HepG2 (cell line): ENCODE results near the gene PRXL2A. TPM values are rescaled to one million over a fixed set of nuclear protein-coding genes. Genes with fewer than 3 reads are reported as not detected.

Source experiments
- ATAC-seq: fragments of 200-7000 bp; cut with Tn5 transposase; 3 replicates; pipeline ENCODE4 v1.9.1; 2020; ENCODE audit warnings: mild to moderate bottlenecking, moderate library complexity
- BruUV-seq: library from RNA; stranded (reverse); fragments of 400-500 nt; replicated peaks from 2 replicates; lab custom pipeline; 2021; lab: Mats Ljungman, UMichigan
- CTCF ChIA-PET: fragments of 300-600 bp; formaldehyde crosslinking; extraction: SDS; loops from one replicate; lab custom pipeline; 2021; ENCODE audit warnings: low total read pairs, inconsistent platforms, low intra/inter-chr PET ratio; lab: Yijun Ruan, JAX
- POLR2A ChIA-PET: fragments of 350-600 bp; sonication (Branson Sonifier 250); formaldehyde crosslinking; loops from one replicate; lab custom pipeline; 2020; ENCODE audit warnings: antibody characterized with exemption, inconsistent platforms; lab: Yijun Ruan, JAX
- DNase-seq: peaks from one replicate; pipeline ENCODE4 v3.0.0-alpha.2; 2015; ENCODE audit warnings: low spot score
- FAIRE-seq: peaks from 3 replicates; lab custom pipeline; 2011; peaks lifted over from hg19 to GRCh38; lab: Jason Lieb, UNC
- H2AFZ ChIP-seq: one replicate; pipeline ENCODE4 v1.6.1; 2011; ENCODE audit warnings: low read length, inconsistent platforms
- H3K27ac ChIP-seq: fragments of 300-600 bp; 3 replicates; pipeline ENCODE4 v1.8.0; 2011; ENCODE audit warnings: mixed run types, mild to moderate bottlenecking, mixed read lengths, low read length, inconsistent platforms; ENCODE audit not compliant: insufficient read depth; ENCODE audit errors: extremely low read length
- H3K27me3 ChIP-seq, 2 experiments: fragments of 200-600 bp in 1 of 2; 2 replicates in 1 of 2; 3 replicates in 1 of 2; pipeline versions ENCODE4 v1.6.0 to v1.8.0; 2011; ENCODE audit warnings: low read length in 2 of 2, mild to moderate bottlenecking in 2 of 2, moderate library complexity in 2 of 2, inconsistent platforms in 1 of 2; ENCODE audit not compliant: insufficient read depth in 2 of 2, control insufficient read depth in 1 of 2
- H3K36me3 ChIP-seq, 2 experiments: fragments of 200-600 bp in 1 of 2; replicated peaks in 1 of 2; 2 replicates in 1 of 2; 3 replicates in 1 of 2; pipeline versions ENCODE4 v1.5.1 to v1.8.0; 2011; ENCODE audit warnings: low read length in 2 of 2, inconsistent platforms in 1 of 2; ENCODE audit not compliant: insufficient read depth in 2 of 2, control insufficient read depth in 1 of 2
- H3K4me1 ChIP-seq: 2 replicates; pipeline ENCODE4 v1.5.1; 2012; ENCODE audit warnings: low read length, inconsistent platforms; ENCODE audit not compliant: insufficient read depth
- H3K4me2 ChIP-seq: 2 replicates; pipeline ENCODE4 v1.6.0; 2011; ENCODE audit warnings: low read depth, low read length, inconsistent platforms
- H3K4me3 ChIP-seq, 3 experiments: fragments of 200-600 bp in 1 of 3; sonication (generic), shearing (Covaris generic) in 1 of 3; replicated peaks in 1 of 3; 2 replicates each; pipeline ENCODE4 v1.5.1; 2011 to 2016; ENCODE audit warnings: low read length in 3 of 3, inconsistent platforms in 2 of 3, low read depth in 2 of 3, mild to moderate bottlenecking in 2 of 3, control low read depth in 1 of 3, mixed read lengths in 1 of 3; ENCODE audit not compliant: insufficient read depth in 1 of 3
- H3K79me2 ChIP-seq: one replicate; pipeline ENCODE4 v1.6.1; 2011; ENCODE audit warnings: low read length, inconsistent platforms; ENCODE audit not compliant: insufficient read depth
- H3K9ac ChIP-seq: 2 replicates; pipeline ENCODE4 v1.6.0; 2011; ENCODE audit warnings: mild to moderate bottlenecking, low read depth, low read length, inconsistent platforms; ENCODE audit not compliant: insufficient read depth
- H3K9me3 ChIP-seq: 2 replicates; pipeline ENCODE4 v1.5.1; 2012; ENCODE audit warnings: mild to moderate bottlenecking, low read length
- H4K20me1 ChIP-seq: 2 replicates; pipeline ENCODE4 v1.6.0; 2011; ENCODE audit warnings: inconsistent platforms, mild to moderate bottlenecking, low read length, moderate library complexity; ENCODE audit not compliant: insufficient read depth
- EEA1 ChIP-seq: sonication (generic); formaldehyde crosslinking; IDR thresholded peaks from 2 replicates; pipeline ENCODE4 v1.5.1; 2020; ENCODE audit warnings: mild to moderate bottlenecking, missing genetic modification reagents, borderline replicate concordance
- MXI1 ChIP-seq: IDR thresholded peaks from 3 replicates; pipeline ENCODE4 v1.6.1; 2012; ENCODE audit warnings: low read depth, low read length, inconsistent platforms, borderline replicate concordance
- NFE2L1 ChIP-seq: sonication (generic); formaldehyde crosslinking; IDR thresholded peaks from 2 replicates; pipeline ENCODE4 v1.4.0; 2020; ENCODE audit warnings: missing genetic modification reagents, mild to moderate bottlenecking, borderline replicate concordance
- RBM22 ChIP-seq: fragments of 200-400 bp; formaldehyde crosslinking; optimal IDR thresholded peaks from 2 replicates; pipeline ENCODE3; 2017; ENCODE audit warnings: mild to moderate bottlenecking, low read length, moderate library complexity
- SMAD3 ChIP-seq: sonication (generic); formaldehyde crosslinking; IDR thresholded peaks from 2 replicates; pipeline ENCODE4 v1.4.0; 2020; ENCODE audit warnings: missing genetic modification reagents
- SRSF9 ChIP-seq: fragments of 200-400 bp; formaldehyde crosslinking; IDR thresholded peaks from 2 replicates; pipeline ENCODE4 v1.6.1; 2018; ENCODE audit warnings: borderline replicate concordance, mild to moderate bottlenecking, low read depth, low read length; ENCODE audit not compliant: insufficient read depth, poor library complexity, severe bottlenecking
- THYN1 ChIP-seq: sonication (generic); formaldehyde crosslinking; IDR thresholded peaks from 2 replicates; pipeline ENCODE4 v1.8.1; 2023; ENCODE audit warnings: low read depth, mild to moderate bottlenecking, moderate library complexity, missing genetic modification reagents, borderline replicate concordance
- ZC3H13 ChIP-seq: sonication (generic); formaldehyde crosslinking; IDR thresholded peaks from 2 replicates; pipeline ENCODE4 v1.8.1; 2023; ENCODE audit warnings: mild to moderate bottlenecking, missing genetic modification reagents, moderate library complexity
- ZFP41 ChIP-seq: sonication (generic); formaldehyde crosslinking; IDR thresholded peaks from 2 replicates; pipeline ENCODE4 v1.4.0; 2020; ENCODE audit warnings: mild to moderate bottlenecking, missing genetic modification reagents, borderline replicate concordance
- ZNF160 ChIP-seq: sonication (generic); formaldehyde crosslinking; IDR thresholded peaks from 2 replicates; pipeline ENCODE4 v1.8.0; 2022; ENCODE audit warnings: mild to moderate bottlenecking, inconsistent platforms, missing genetic modification reagents
- ZNF446 ChIP-seq: sonication (generic); formaldehyde crosslinking; IDR thresholded peaks from 2 replicates; pipeline ENCODE4 v1.5.0; 2020; ENCODE audit warnings: mild to moderate bottlenecking, missing genetic modification reagents
- ZNF543 ChIP-seq: sonication (generic); formaldehyde crosslinking; IDR thresholded peaks from 2 replicates; pipeline ENCODE4 v1.4.0; 2020; ENCODE audit warnings: mild to moderate bottlenecking, missing genetic modification reagents
- WGBS: methylation state at CpG from one replicate; pipeline ENCODE4 v1.1.6; 2017; ENCODE audit warnings: low lambda C conversion rate; 5-methylcytosine and 5-hydroxymethylcytosine counted together
- in situ Hi-C: cut with HindIII; loops from 2 replicates; pipeline ENCODE4 v1.10.0; 2017; ENCODE audit warnings: low pct_unique_long_range_greater_than_20kb; ENCODE audit not compliant: extremely low pct_ligation_motif_present
- intact Hi-C: fragments of 100-400 bp; cut with micrococcal nuclease; formaldehyde crosslinking; loops from one replicate; pipeline ENCODE4 v1.10.0; 2022; ENCODE audit not compliant: unreplicated experiment
- polyA plus RNA-seq, 8 experiments: library from polyadenylated mRNA; depleted of rRNA in 3 of 8; stranded (reverse) in 7 of 8; unstranded in 1 of 8; fragments of >200 nt; fragmentation: Illumina TruSeq in 4 of 8; extraction: Trizol in 4 of 8; gene quantifications; 2 replicates each; pipeline versions ENCODE4 v1.2.1 to v1.2.3, GENCODE V29; 2011 to 2016; ENCODE audit warnings: low read depth in 4 of 8, missing spikeins in 1 of 8, mixed read lengths in 1 of 8; ENCODE audit not compliant: insufficient read depth in 1 of 8
- total RNA-seq, 5 experiments: library from RNA; depleted of rRNA; stranded (reverse); fragments of >200 nt; fragmentation: Illumina TruSeq; extraction: Trizol; gene quantifications; 2 replicates each; pipeline ENCODE4 v1.2.3, GENCODE V29; 2016; ENCODE audit warnings: low read depth in 1 of 5
- TF ChIP-seq, protein P1 (sequence below): sonication (generic); formaldehyde crosslinking; IDR thresholded peaks from 2 replicates; pipeline ENCODE4 v1.4.0; 2020; ENCODE audit warnings: mild to moderate bottlenecking, missing genetic modification reagents
- TF ChIP-seq, protein P2 (sequence below): sonication (generic); formaldehyde crosslinking; IDR thresholded peaks from 2 replicates; pipeline ENCODE4 v1.4.0; 2020; ENCODE audit warnings: missing genetic modification reagents
- TF ChIP-seq, protein P3 (sequence below): sonication (generic); formaldehyde crosslinking; IDR thresholded peaks from 2 replicates; pipeline ENCODE4 v1.8.0; 2022; ENCODE audit warnings: missing genetic modification reagents, mild to moderate bottlenecking, borderline replicate concordance
- TF ChIP-seq, protein P4 (sequence below): sonication (generic); formaldehyde crosslinking; IDR thresholded peaks from 2 replicates; pipeline ENCODE4 v1.4.0; 2020; ENCODE audit warnings: missing genetic modification reagents

PRXL2A gene
- total and polyA plus RNA-seq, 2 of the 13 experiments (the other 11 are each of a cell fraction or from before 2014, with no cell fraction given): 43.9 to 79.9 TPM

DNA sequence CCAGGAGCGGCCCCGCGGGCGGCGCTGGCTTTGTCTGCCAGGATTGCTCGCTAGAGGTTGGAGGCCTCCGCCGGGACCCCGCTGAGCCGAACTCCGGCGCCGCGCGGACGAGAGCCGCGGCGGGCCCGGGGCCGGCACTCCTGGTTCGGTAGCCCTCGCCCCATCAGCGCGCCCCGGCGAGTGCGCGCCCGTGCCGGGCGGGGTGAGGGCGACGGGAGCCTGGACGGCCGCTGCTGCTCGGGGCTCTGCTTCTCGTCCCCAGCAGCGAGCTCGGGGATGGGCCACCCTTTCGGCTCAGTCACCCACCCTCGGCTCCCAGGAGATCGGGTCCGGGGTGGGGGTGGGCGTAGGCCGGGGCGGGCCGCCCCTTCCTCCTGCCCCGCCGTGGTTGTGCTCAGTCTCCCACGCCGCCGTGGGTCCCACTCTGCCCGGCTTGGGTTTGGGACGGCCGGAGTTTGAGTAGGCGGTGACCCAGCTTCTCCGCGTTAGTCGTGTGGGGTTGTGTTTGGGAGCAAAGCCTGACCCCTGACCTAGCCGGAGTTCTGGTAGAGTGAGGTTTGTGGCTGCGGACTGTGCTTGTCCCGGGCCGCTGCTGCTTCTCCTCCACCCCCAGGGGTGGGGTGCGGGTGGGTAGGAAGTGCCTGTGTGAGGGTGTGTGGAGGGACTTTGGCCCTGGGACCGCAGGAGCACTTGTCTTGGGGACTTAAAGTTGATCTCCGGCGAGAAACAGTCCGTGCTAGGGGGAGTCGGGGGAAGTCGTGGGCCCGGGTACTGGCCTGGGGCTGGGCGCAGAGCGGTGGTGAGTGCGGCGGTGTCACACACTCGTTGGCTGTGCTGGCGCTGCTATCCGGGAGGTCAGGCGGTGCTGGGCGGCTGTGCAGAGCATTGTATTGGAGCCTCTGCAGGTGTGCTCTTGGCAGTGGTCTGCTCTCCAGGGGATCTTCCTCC is 46.4 kb downstream of the PRXL2A start:
- no peak overlapping the region for H2AFZ ChIP-seq
- H3K79me2 ChIP-seq: peaks cover 52% of the 10 kb centered on the region
- in situ Hi-C loops (loop anchor here (5.0 kb wide), 1 partner anchor 48 kb away; no protein-coding TSS in a partner anchor), intact Hi-C loops (loop anchor here (1.0 kb wide), 1 partner anchor 134 kb away; no protein-coding TSS in a partner anchor)
- no peak for DNase-seq
- no peaks in the 10 kb centered on the region; a peak in 1 of 5 replicates for H3K27me3 ChIP-seq
- peak overlapping the region; percentile 90 for H3K9ac ChIP-seq
- peak overlapping the region; percentile 91 for H3K4me2 ChIP-seq
- ChIA-PET CTCF (no interaction called here), POLR2A (interaction anchor here (0.6 to 1.5 kb wide), 4 partner anchors 37 to 50 kb away, joined by 3 to 7 read pairs (median 4); no protein-coding TSS in a partner anchor)
- 2% methylated on average over 7 of the region's 81 CpGs for WGBS
- peaks cover 13% of the 10 kb centered on the region for H4K20me1 ChIP-seq
- H3K4me1 ChIP-seq: peaks cover 73% of the 10 kb centered on the region
- BruUV-seq: no TSS peak
- ATAC-seq: peak; percentile 63
- peak overlapping the region; percentile 89 to 99 (median 93) for H3K4me3 ChIP-seq
- H3K27ac ChIP-seq: peak overlapping the region; percentile 77
- no peak for FAIRE-seq
- H3K9me3 ChIP-seq: no peaks in the 10 kb centered on the region
- H3K36me3 ChIP-seq: no peaks in the 10 kb centered on the region
- TF ChIP-seq NFE2L1 (CRISPR knock-in tag) (no peak), THYN1 (CRISPR knock-in tag) (no peak), MXI1 (no peak), SRSF9 (no peak), SMAD3 (no peak), EEA1 (0 out of 2 replicates have a peak, but pooled peaks have one; percentile 8), ZNF543 (CRISPR knock-in tag) (0 out of 2 replicates have a peak, but pooled peaks have one; percentile 16), RBM22 (no peak), ZNF446 (CRISPR knock-in tag) (0 out of 2 replicates have a peak, but pooled peaks have one; percentile 20), ZC3H13 (CRISPR knock-in tag) (no peak), ZNF160 (CRISPR knock-in tag) (0 out of 2 replicates have a peak, but pooled peaks have one; percentile 22), ZFP41 (CRISPR knock-in tag) (no peak)
- TF ChIP-seq, protein P1, sequence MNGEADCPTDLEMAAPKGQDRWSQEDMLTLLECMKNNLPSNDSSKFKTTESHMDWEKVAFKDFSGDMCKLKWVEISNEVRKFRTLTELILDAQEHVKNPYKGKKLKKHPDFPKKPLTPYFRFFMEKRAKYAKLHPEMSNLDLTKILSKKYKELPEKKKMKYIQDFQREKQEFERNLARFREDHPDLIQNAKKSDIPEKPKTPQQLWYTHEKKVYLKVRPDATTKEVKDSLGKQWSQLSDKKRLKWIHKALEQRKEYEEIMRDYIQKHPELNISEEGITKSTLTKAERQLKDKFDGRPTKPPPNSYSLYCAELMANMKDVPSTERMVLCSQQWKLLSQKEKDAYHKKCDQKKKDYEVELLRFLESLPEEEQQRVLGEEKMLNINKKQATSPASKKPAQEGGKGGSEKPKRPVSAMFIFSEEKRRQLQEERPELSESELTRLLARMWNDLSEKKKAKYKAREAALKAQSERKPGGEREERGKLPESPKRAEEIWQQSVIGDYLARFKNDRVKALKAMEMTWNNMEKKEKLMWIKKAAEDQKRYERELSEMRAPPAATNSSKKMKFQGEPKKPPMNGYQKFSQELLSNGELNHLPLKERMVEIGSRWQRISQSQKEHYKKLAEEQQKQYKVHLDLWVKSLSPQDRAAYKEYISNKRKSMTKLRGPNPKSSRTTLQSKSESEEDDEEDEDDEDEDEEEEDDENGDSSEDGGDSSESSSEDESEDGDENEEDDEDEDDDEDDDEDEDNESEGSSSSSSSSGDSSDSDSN: peak; percentile 58; the same call in 1 of the 2 replicates
- TF ChIP-seq, protein P2, sequence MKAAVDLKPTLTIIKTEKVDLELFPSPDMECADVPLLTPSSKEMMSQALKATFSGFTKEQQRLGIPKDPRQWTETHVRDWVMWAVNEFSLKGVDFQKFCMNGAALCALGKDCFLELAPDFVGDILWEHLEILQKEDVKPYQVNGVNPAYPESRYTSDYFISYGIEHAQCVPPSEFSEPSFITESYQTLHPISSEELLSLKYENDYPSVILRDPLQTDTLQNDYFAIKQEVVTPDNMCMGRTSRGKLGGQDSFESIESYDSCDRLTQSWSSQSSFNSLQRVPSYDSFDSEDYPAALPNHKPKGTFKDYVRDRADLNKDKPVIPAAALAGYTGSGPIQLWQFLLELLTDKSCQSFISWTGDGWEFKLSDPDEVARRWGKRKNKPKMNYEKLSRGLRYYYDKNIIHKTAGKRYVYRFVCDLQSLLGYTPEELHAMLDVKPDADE (CRISPR knock-in tag): no peak; the same call in 1 of the 2 replicates
- TF ChIP-seq, protein P3, sequence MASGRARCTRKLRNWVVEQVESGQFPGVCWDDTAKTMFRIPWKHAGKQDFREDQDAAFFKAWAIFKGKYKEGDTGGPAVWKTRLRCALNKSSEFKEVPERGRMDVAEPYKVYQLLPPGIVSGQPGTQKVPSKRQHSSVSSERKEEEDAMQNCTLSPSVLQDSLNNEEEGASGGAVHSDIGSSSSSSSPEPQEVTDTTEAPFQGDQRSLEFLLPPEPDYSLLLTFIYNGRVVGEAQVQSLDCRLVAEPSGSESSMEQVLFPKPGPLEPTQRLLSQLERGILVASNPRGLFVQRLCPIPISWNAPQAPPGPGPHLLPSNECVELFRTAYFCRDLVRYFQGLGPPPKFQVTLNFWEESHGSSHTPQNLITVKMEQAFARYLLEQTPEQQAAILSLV (CRISPR knock-in tag): no peak
- TF ChIP-seq, protein P4, sequence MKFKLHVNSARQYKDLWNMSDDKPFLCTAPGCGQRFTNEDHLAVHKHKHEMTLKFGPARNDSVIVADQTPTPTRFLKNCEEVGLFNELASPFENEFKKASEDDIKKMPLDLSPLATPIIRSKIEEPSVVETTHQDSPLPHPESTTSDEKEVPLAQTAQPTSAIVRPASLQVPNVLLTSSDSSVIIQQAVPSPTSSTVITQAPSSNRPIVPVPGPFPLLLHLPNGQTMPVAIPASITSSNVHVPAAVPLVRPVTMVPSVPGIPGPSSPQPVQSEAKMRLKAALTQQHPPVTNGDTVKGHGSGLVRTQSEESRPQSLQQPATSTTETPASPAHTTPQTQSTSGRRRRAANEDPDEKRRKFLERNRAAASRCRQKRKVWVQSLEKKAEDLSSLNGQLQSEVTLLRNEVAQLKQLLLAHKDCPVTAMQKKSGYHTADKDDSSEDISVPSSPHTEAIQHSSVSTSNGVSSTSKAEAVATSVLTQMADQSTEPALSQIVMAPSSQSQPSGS (CRISPR knock-in tag): no peak
